GM15510 (cell line): ENCODE data around the gene PLCZ1.

ENCODE experiments used
- POLR2A ChIP-seq: IDR thresholded peaks from 3 replicates; pipeline ENCODE4 v1.6.1; 2011; ENCODE audit warnings: borderline replicate concordance; ENCODE audit not compliant: insufficient read length; ENCODE audit errors: extremely low read depth

The PLCZ1 gene

DNA sequence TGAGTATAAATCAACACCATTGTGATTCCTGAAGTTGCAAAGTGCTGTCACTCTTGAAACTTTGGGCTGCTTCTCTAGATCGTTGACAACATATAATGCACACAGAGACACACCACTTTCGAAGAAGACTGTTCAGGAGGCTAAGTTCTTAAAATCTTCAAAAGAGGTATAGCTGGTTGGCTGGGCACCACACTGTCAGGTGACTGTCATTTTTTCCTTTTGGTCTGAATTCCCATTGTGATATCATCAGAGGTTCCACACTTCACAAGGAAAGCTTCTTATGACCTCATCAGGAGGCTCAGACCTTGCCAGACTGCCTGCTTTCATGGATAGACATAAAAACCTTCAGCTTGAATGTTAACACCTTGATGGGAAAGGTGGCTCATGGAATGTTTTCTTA lies at the start of gene PLCZ1, which contains the start of gene CAPZA3:
TSS of gene PLCZ1 (minus strand) at position 194 of the 400 bp plus-strand sequence. CDS start 641 bp downstream, outside the sequence.
TSS of gene CAPZA3 (plus strand) at position 301 of the 400 bp plus-strand sequence. CDS start 150 bp downstream, outside the sequence.
- no peak for TF ChIP-seq POLR2A

DNA sequence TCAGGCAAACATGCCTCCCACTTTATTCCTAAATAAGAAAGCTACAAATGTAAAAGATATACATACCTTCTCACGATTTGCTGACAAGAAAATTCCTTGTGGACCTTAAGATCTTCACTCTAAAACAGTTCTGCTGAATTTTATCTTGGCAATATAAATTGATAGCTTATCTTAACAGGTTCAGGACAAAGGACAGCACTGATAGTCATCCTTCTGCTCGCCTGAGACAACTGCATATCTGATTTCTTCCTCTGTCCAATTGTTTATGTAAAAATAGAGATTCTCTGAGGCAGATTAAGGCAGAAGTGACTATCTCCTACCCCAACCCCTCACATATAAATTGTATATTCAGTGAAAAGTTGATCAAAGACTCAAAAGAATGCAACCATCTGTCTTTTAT lies 45.0 kb upstream of the PLCZ1 start:
- no peak for TF ChIP-seq POLR2A

DNA sequence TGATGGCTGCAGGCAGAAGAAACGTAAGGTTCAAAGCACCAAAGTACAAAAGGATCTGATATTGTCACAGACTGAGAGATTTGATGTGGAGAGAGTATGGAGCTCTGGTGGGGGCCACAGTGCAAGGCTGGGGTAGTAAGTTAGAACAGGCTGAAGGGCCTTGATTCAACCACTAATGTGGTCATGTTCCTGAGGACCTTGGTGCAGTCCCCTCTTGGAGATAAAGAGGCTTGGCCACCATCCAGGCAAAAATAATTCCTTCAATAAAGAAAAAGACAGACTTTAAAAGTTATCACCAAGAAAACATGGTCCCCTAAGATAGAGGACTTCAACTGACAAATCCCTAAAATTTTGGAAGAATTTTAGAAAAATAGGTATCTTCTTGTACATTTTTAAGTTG lies 17.5 kb upstream of the PLCZ1 start:
- TF ChIP-seq POLR2A = no peak

- no peak for TF ChIP-seq POLR2A
These were observed 16.4 kb upstream of the PLCZ1 start for GRCh38 chr12:18754124-18754707.

DNA sequence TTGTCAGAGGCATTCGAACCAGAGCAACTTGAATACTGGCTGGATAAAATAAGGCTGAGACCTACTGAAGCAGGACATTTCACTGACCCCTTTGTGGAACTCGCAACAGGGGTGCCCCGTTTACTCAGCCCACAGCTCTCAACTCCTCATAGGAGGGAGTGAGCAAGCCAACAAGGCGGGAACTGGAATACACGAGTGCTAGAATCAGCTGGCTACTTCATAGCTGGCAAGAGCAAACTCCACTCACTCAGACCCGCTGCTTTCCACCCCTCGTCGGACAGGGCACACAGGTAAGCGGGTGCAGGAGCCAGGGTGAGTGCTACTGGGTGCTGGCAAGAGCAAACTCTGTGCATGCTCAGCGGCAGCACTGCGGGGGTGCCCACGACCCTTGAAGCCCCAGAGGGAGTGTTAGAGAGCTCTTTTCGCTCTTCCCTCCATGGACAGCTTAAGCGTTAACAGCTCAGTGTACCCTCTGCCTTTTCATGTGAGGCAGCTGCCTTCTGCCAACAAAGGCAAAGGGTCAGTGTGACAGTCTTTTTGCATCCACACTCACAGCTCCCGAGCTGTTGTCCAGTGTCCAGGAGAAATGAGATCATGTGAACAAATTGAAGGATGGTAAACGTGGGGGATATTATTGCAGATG lies 15.8 kb upstream of the PLCZ1 start:
- no peak for TF ChIP-seq POLR2A

GRCh38 chr12:18752947-18753346 lies 15.1 kb upstream of the PLCZ1 start:
- TF ChIP-seq POLR2A = no peak

- no peak for TF ChIP-seq POLR2A
These were observed 14.6 kb upstream of the PLCZ1 start for GRCh38 chr12:18752280-18752920.

DNA sequence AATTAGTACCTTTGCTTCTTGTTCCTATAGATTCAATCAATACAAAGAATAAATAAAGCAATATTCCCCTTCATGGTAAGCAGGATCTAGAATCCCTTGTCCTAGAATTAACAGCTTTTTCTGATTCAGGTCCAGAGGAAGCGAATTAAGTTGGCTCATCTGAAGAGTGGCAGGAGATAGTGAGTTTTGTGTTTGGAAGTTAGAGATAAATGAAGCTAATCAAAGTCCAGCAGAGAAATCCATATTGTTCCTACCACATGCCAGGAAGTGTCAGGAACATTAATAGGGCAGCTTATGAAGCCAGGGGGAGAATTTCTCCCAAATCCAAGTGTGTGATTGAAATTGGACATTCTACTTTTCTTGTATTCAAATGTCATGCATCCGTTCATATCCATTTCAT lies 14.1 kb upstream of the PLCZ1 start:
- TF ChIP-seq POLR2A = no peak

GRCh38 chr12:18750085-18750484 lies 12.3 kb upstream of the PLCZ1 start:
- TF ChIP-seq POLR2A = no peak

- no peak for TF ChIP-seq POLR2A
These were observed 11.7 kb upstream of the PLCZ1 start for GRCh38 chr12:18749386-18749957.

- no peak for TF ChIP-seq POLR2A
These were observed 10.1 kb upstream of the PLCZ1 start for GRCh38 chr12:18747895-18748294.

DNA sequence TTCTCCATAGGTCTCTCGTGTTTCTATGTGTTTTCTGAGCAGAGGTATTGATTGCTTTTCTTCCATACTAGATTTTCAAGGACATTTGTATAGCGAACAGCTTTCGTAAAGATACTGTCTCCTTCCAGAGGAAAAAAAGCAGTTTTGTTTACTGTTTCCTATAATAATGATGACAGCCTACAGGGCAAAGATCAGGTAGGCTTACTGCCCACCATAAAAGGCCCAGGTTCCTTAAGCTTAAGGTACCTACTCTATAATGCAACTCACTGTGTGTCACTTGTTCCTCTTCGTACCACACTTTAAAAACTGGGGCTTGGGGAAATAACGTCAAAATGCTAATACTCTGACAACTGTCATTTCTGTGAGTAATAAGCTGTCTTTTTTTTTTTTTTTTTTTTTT lies 6.7 kb downstream of the PLCZ1 start:
- no peak for TF ChIP-seq POLR2A

GRCh38 chr12:18723752-18724151 lies 14.1 kb downstream of the PLCZ1 start:
- TF ChIP-seq POLR2A = no peak

GRCh38 chr12:18721452-18721851 lies 16.4 kb downstream of the PLCZ1 start:
- no peak for TF ChIP-seq POLR2A

DNA sequence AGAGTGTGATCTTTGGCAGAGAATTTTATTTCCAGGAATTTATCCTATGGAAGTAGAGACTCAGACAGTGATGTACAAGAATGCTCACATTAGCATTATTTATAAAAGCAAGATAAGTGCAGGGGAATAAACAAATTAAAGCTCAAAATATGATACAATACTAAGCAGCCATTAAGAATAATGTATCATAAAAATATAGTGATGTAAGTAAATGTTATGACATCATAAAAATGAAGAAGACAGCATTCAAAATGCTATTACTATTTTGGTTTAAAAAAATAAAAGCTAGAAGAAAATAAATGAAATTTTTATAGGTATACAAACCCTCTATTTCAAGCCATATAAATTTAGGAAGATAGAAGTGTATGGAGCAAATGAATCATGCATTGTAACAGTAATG lies 17.1 kb downstream of the PLCZ1 start:
- no peak for TF ChIP-seq POLR2A
